ENCODE results near the gene LCN15. TPM values are rescaled to one million over a fixed set of nuclear protein-coding genes. Genes with fewer than 3 reads are reported as not detected.
"Not testable (repeated sequence)": the region's sequence is repeated elsewhere in the genome, so short reads cannot be mapped to it uniquely, and the experiment has no call there.

LCN15 gene
- polyA plus RNA-seq, 1 experiment: not detected

- no peak for DNase-seq (ENCODE audit: low read depth)
- POLR2A ChIA-PET: no interaction called here
- no peaks in the 10 kb centered on the region for H3K36me3 ChIP-seq (ENCODE audit: control insufficient read depth, insufficient read depth, low read length)
- CTCF ChIA-PET: interaction anchor here (0.6 to 2.3 kb wide), 2 partner anchors 10 to 257 kb away, joined by 3 to 10 read pairs; no protein-coding TSS in a partner anchor
- no peak overlapping the region for H3K4me3 ChIP-seq (ENCODE audit: low read depth, low read length)
- H3K27me3 ChIP-seq (ENCODE audit: control insufficient read depth, insufficient read depth, low read length): peaks cover 5% of the 10 kb centered on the region
- TF ChIP-seq CTCF (IDR thresholded peaks at IDR 0.05; ENCODE audit: insufficient read depth, low read depth, low read length): no peak
Observed at GRCh38 chr9:136771907-136772415, 7.6 kb upstream of the LCN15 start.

- no peaks in the 10 kb centered on the region for H3K36me3 ChIP-seq (ENCODE audit: control insufficient read depth, insufficient read depth, low read length)
- peaks cover 5% of the 10 kb centered on the region for H3K27me3 ChIP-seq (ENCODE audit: control insufficient read depth, insufficient read depth, low read length)
- CTCF ChIA-PET: interaction anchor here (0.6 to 1.6 kb wide), 8 partner anchors 8 to 265 kb away, joined by 3 to 9 read pairs (median 3); partner anchors contain the start of gene LCN10
- peak; percentile 58 for TF ChIP-seq CTCF (IDR thresholded peaks at IDR 0.05; ENCODE audit: insufficient read depth, low read depth, low read length)
- DNase-seq (ENCODE audit: low read depth): no peak
- no peak overlapping the region for H3K4me3 ChIP-seq (ENCODE audit: low read depth, low read length)
- POLR2A ChIA-PET: no interaction called here
Observed at GRCh38 chr9:136769710-136770191, 5.4 kb upstream of the LCN15 start.

GRCh38 chr9:136766410-136767120, 2.2 kb upstream of the LCN15 start:
- H3K27me3 ChIP-seq (ENCODE audit: control insufficient read depth, insufficient read depth, low read length); H3K4me3 ChIP-seq (ENCODE audit: low read depth, low read length); POLR2A ChIA-PET; DNase-seq (ENCODE audit: low read depth); H3K36me3 ChIP-seq (ENCODE audit: control insufficient read depth, insufficient read depth, low read length): not testable (repeated sequence)
- CTCF ChIA-PET: interaction anchor here (0.6 to 1.9 kb wide), 11 partner anchors 8 to 364 kb away, joined by 3 to 7 read pairs (median 4); partner anchors contain the start of genes LCN8 and TMEM141
- peak; percentile 49 for TF ChIP-seq CTCF (IDR thresholded peaks at IDR 0.05; ENCODE audit: insufficient read depth, low read depth, low read length)

- H3K36me3 ChIP-seq (ENCODE audit: control insufficient read depth, insufficient read depth, low read length); H3K4me3 ChIP-seq (ENCODE audit: low read depth, low read length); POLR2A ChIA-PET; H3K27me3 ChIP-seq (ENCODE audit: control insufficient read depth, insufficient read depth, low read length); DNase-seq (ENCODE audit: low read depth): not testable (repeated sequence)
- CTCF ChIA-PET: interaction anchor here (0.6 to 1.9 kb wide), 9 partner anchors 8 to 269 kb away, joined by 3 to 7 read pairs (median 4); partner anchors contain the start of genes LCN8 and TMEM141
Observed at GRCh38 chr9:136765745-136766409, 1.6 kb upstream of the LCN15 start.

- Histone ChIP-seq H3K27me3 (ENCODE audit: control insufficient read depth, insufficient read depth, low read length) (peaks cover 6% of the 10 kb centered on the region), H3K36me3 (ENCODE audit: control insufficient read depth, insufficient read depth, low read length) (no peaks in the 10 kb centered on the region), H3K4me3 (ENCODE audit: low read depth, low read length) (no peak overlapping the region)
- POLR2A ChIA-PET: no interaction called here
- CTCF ChIA-PET: interaction anchor here (1.9 kb wide), 1 partner anchor 15 kb away, joined by 6 read pairs; no protein-coding TSS in a partner anchor
- TF ChIP-seq CTCF (IDR thresholded peaks at IDR 0.05; ENCODE audit: insufficient read depth, low read depth, low read length): no peak
- no peak for DNase-seq (ENCODE audit: low read depth)
Observed at GRCh38 chr9:136765041-136765440, 723 bp upstream of the LCN15 start.

All from BJ (cell line).